ENCODE measurements around the gene PRKCH. TPM values are rescaled to one million over a fixed set of nuclear protein-coding genes. Genes with fewer than 3 reads are reported as not detected.

Gene PRKCH
- total RNA-seq, 1 experiment from 2014 or later: 5.2 TPM

- 0 out of 7 replicates have a peak, but pooled peaks cover 0 to 6% (median 0%) of the 10 kb centered on the region in 3 experiments for H3K36me3 Mint-ChIP-seq (ENCODE audit: insufficient read depth in 1 of 3, low read depth in 3 of 3)
- no peaks in the 10 kb centered on the region for H3K9me3 ChIP-seq (ENCODE audit: control insufficient read depth, low read depth, low read length)
- no peak overlapping the region for H3K18ac ChIP-seq (ENCODE audit: insufficient read length, low read depth, low read length)
- no peaks in the 10 kb centered on the region for H3K79me1 ChIP-seq (ENCODE audit: insufficient read depth, low read depth, low read length, poor library complexity, severe bottlenecking)
- H3K27me3 ChIP-seq (ENCODE audit: insufficient read depth, low read length): no peaks in the 10 kb centered on the region
- H2BK15ac ChIP-seq (ENCODE audit: low read depth, low read length): no peak overlapping the region
- H3K9me3 Mint-ChIP-seq: no peaks in the 10 kb centered on the region; a peak in 1 of 5 replicates
- H3K14ac ChIP-seq (ENCODE audit: insufficient read depth, low read length): no peak overlapping the region
- no peak overlapping the region for H3K27ac Mint-ChIP-seq
- TF ChIP-seq, protein P1, sequence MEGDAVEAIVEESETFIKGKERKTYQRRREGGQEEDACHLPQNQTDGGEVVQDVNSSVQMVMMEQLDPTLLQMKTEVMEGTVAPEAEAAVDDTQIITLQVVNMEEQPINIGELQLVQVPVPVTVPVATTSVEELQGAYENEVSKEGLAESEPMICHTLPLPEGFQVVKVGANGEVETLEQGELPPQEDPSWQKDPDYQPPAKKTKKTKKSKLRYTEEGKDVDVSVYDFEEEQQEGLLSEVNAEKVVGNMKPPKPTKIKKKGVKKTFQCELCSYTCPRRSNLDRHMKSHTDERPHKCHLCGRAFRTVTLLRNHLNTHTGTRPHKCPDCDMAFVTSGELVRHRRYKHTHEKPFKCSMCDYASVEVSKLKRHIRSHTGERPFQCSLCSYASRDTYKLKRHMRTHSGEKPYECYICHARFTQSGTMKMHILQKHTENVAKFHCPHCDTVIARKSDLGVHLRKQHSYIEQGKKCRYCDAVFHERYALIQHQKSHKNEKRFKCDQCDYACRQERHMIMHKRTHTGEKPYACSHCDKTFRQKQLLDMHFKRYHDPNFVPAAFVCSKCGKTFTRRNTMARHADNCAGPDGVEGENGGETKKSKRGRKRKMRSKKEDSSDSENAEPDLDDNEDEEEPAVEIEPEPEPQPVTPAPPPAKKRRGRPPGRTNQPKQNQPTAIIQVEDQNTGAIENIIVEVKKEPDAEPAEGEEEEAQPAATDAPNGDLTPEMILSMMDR (conservative IDR thresholded peaks at IDR 0.05): no peak
- H2BK12ac ChIP-seq (ENCODE audit: insufficient read length, low read depth, low read length): no peak overlapping the region
- no peak for DNase-seq
- peaks cover 3% of the 10 kb centered on the region; the same call in 1 of the 2 replicates for H3K4me1 ChIP-seq (ENCODE audit: insufficient read depth, low read length)
- H3K23me2 ChIP-seq (ENCODE audit: insufficient read length, low read depth, low read length, poor library complexity, severe bottlenecking): no peaks in the 10 kb centered on the region
- no peak overlapping the region for H2BK5ac ChIP-seq (ENCODE audit: insufficient read length, low read length)
- no peak overlapping the region for H2BK20ac ChIP-seq (ENCODE audit: low read depth, low read length, poor library complexity, severe bottlenecking)
- no peak overlapping the region for H3K4me2 ChIP-seq (ENCODE audit: insufficient read depth, insufficient read length, low read length)
- no peak overlapping the region for H3K4ac ChIP-seq (ENCODE audit: low read depth, low read length)
- H3K4me3 Mint-ChIP-seq: no peak overlapping the region
- H3K4me1 Mint-ChIP-seq: peaks cover 12 to 14% of the 10 kb centered on the region in 2 experiments
- no peaks in the 10 kb centered on the region for H3K79me2 ChIP-seq (ENCODE audit: insufficient read depth, low read length)
- H4K91ac ChIP-seq (ENCODE audit: insufficient read length, low read depth, low read length): no peak overlapping the region
- no peak overlapping the region for H4K8ac ChIP-seq (replicated peaks; ENCODE audit: insufficient read length, low read depth, low read length)
- no peak overlapping the region for H3K27ac ChIP-seq (ENCODE audit: insufficient read length, low read depth, low read length)
- no peaks in the 10 kb centered on the region for H4K20me1 ChIP-seq (ENCODE audit: control insufficient read depth, insufficient read depth, insufficient read length)
- H3K27me3 Mint-ChIP-seq (ENCODE audit: low read depth): no peaks in the 10 kb centered on the region
- H2AK5ac ChIP-seq (ENCODE audit: insufficient read length, low read length): no peak overlapping the region
- H3T11ph ChIP-seq (ENCODE audit: low read length): no peak overlapping the region
- no peak overlapping the region for H2AFZ ChIP-seq (ENCODE audit: low read length)
- no peak overlapping the region for H2BK120ac ChIP-seq (ENCODE audit: low read depth, low read length, poor library complexity, severe bottlenecking)
- H3K9ac ChIP-seq (ENCODE audit: extremely low read depth, insufficient read length, low read length): no peak overlapping the region
- no peak overlapping the region for H3K56ac ChIP-seq (ENCODE audit: insufficient read length, low read depth, low read length)
- no peak overlapping the region for H3K23ac ChIP-seq (ENCODE audit: insufficient read length, low read depth, low read length)
- H4K5ac ChIP-seq (ENCODE audit: insufficient read length, low read depth, low read length): no peak overlapping the region
These were observed 137.4 kb downstream of the PRKCH start for GRCh38 chr14:61458766-61459165.
